ENCODE data around the gene NBAS.

DNA sequence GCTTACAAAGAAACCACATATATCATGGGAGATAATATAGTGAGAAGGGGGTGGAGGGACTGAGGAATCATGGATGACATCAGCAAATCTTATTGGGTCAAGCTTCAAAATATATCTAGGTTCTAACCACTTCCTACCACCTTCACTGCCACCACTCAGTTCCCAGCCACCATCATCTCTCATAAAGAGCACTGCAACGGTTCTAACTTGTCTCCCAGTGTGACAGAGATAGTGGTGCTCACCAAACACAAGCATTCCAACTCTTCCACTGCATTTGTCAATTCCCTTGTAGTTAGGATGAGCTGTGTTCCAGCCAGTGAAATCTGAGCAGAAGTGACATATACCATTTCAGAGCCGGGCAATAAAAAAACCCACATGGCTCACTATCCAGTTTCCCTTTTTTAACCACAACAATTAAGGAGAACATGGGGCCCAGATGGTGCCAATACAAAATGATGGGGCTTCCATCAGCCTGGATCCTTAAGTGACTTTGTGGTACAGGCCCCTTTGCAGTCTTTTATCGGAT, 318.1 kb downstream of the NBAS start:
- TF ChIP-seq, protein P1, sequence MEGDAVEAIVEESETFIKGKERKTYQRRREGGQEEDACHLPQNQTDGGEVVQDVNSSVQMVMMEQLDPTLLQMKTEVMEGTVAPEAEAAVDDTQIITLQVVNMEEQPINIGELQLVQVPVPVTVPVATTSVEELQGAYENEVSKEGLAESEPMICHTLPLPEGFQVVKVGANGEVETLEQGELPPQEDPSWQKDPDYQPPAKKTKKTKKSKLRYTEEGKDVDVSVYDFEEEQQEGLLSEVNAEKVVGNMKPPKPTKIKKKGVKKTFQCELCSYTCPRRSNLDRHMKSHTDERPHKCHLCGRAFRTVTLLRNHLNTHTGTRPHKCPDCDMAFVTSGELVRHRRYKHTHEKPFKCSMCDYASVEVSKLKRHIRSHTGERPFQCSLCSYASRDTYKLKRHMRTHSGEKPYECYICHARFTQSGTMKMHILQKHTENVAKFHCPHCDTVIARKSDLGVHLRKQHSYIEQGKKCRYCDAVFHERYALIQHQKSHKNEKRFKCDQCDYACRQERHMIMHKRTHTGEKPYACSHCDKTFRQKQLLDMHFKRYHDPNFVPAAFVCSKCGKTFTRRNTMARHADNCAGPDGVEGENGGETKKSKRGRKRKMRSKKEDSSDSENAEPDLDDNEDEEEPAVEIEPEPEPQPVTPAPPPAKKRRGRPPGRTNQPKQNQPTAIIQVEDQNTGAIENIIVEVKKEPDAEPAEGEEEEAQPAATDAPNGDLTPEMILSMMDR (IDR thresholded peaks at IDR 0.05), result no peak
- TF ChIP-seq, protein P2, sequence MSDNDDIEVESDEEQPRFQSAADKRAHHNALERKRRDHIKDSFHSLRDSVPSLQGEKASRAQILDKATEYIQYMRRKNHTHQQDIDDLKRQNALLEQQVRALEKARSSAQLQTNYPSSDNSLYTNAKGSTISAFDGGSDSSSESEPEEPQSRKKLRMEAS (IDR thresholded peaks at IDR 0.05), result no peak
- TF ChIP-seq POLR2A (IDR thresholded peaks at IDR 0.05; ENCODE audit: low read length) (no peak), MYC (IDR thresholded peaks at IDR 0.05; ENCODE audit: borderline replicate concordance, low read length) (no peak), FOSB (CRISPR knock-in tag; IDR thresholded peaks at IDR 0.05) (no peak), RCOR1 (IDR thresholded peaks at IDR 0.05; ENCODE audit: low read depth, low read length) (no peak)
- TF ChIP-seq, protein P3, sequence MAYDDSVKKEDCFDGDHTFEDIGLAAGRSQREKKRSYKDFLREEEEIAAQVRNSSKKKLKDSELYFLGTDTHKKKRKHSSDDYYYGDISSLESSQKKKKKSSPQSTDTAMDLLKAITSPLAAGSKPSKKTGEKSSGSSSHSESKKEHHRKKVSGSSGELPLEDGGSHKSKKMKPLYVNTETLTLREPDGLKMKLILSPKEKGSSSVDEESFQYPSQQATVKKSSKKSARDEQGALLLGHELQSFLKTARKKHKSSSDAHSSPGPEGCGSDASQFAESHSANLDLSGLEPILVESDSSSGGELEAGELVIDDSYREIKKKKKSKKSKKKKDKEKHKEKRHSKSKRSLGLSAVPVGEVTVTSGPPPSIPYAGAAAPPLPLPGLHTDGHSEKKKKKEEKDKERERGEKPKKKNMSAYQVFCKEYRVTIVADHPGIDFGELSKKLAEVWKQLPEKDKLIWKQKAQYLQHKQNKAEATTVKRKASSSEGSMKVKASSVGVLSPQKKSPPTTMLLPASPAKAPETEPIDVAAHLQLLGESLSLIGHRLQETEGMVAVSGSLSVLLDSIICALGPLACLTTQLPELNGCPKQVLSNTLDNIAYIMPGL (CRISPR knock-in tag; IDR thresholded peaks at IDR 0.05; ENCODE audit: borderline replicate concordance), result no peak
- TF ChIP-seq, protein P4, sequence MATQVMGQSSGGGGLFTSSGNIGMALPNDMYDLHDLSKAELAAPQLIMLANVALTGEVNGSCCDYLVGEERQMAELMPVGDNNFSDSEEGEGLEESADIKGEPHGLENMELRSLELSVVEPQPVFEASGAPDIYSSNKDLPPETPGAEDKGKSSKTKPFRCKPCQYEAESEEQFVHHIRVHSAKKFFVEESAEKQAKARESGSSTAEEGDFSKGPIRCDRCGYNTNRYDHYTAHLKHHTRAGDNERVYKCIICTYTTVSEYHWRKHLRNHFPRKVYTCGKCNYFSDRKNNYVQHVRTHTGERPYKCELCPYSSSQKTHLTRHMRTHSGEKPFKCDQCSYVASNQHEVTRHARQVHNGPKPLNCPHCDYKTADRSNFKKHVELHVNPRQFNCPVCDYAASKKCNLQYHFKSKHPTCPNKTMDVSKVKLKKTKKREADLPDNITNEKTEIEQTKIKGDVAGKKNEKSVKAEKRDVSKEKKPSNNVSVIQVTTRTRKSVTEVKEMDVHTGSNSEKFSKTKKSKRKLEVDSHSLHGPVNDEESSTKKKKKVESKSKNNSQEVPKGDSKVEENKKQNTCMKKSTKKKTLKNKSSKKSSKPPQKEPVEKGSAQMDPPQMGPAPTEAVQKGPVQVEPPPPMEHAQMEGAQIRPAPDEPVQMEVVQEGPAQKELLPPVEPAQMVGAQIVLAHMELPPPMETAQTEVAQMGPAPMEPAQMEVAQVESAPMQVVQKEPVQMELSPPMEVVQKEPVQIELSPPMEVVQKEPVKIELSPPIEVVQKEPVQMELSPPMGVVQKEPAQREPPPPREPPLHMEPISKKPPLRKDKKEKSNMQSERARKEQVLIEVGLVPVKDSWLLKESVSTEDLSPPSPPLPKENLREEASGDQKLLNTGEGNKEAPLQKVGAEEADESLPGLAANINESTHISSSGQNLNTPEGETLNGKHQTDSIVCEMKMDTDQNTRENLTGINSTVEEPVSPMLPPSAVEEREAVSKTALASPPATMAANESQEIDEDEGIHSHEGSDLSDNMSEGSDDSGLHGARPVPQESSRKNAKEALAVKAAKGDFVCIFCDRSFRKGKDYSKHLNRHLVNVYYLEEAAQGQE (IDR thresholded peaks at IDR 0.05), result no peak
- TF ChIP-seq, protein P5, sequence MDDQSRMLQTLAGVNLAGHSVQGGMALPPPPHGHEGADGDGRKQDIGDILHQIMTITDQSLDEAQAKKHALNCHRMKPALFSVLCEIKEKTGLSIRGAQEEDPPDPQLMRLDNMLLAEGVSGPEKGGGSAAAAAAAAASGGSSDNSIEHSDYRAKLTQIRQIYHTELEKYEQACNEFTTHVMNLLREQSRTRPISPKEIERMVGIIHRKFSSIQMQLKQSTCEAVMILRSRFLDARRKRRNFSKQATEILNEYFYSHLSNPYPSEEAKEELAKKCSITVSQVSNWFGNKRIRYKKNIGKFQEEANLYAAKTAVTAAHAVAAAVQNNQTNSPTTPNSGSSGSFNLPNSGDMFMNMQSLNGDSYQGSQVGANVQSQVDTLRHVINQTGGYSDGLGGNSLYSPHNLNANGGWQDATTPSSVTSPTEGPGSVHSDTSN (IDR thresholded peaks at IDR 0.05), result no peak

Measured in A549 (cell line).